Iris pigment epithelial cell (primary cell): ENCODE data around the gene MORF4L1.
"Not testable (repeated sequence)": the region's sequence is repeated elsewhere in the genome, so short reads cannot be mapped to it uniquely, and the experiment has no call there.

ENCODE experiments used
- DNase-seq: peaks from one replicate; pipeline ENCODE4 v3.0.0-alpha.2; 2011; ENCODE audit warnings: low read depth

MORF4L1 gene

GRCh38 chr15:78927077-78927790, 54.5 kb downstream of the MORF4L1 start:
- no peak for DNase-seq

GRCh38 chr15:78928176-78928575, 55.5 kb downstream of the MORF4L1 start:
- DNase-seq = not testable (repeated sequence)

GRCh38 chr15:78928616-78929093, 56.0 kb downstream of the MORF4L1 start:
- no peak for DNase-seq

- no peak for DNase-seq
Observed at GRCh38 chr15:78929536-78930264, 57.0 kb downstream of the MORF4L1 start.

GRCh38 chr15:78930577-78931388, 58.1 kb downstream of the MORF4L1 start:
- peak; percentile 95 for DNase-seq

GRCh38 chr15:78931439-78932257, 59.0 kb downstream of the MORF4L1 start:
- no peak for DNase-seq

GRCh38 chr15:78932258-78932808, 59.6 kb downstream of the MORF4L1 start:
- no peak for DNase-seq

GRCh38 chr15:78933187-78933822, 60.6 kb downstream of the MORF4L1 start:
- no peak for DNase-seq

GRCh38 chr15:78933823-78934654, 61.3 kb downstream of the MORF4L1 start:
- DNase-seq = no peak

GRCh38 chr15:78934655-78935023, 61.9 kb downstream of the MORF4L1 start:
- no peak for DNase-seq

GRCh38 chr15:78937132-78937739, 64.5 kb downstream of the MORF4L1 start:
- DNase-seq = no peak

GRCh38 chr15:78938658-78939488, 66.2 kb downstream of the MORF4L1 start:
- no peak for DNase-seq

- DNase-seq = no peak
Observed at GRCh38 chr15:78942741-78943140, 70.1 kb downstream of the MORF4L1 start.

GRCh38 chr15:78943692-78944091, 71.0 kb downstream of the MORF4L1 start:
- no peak for DNase-seq

GRCh38 chr15:78944202-78944625, 71.5 kb downstream of the MORF4L1 start:
- no peak for DNase-seq

GRCh38 chr15:78944669-78945407, 72.1 kb downstream of the MORF4L1 start, which contains the start of gene CTSH:
TSS of gene CTSH (minus strand) at chr15:78945046. CDS start at chr15:78944981, 65 bp downstream.
- peak; percentile 55 for DNase-seq

- DNase-seq = no peak
Observed at GRCh38 chr15:78946493-78946892, 73.8 kb downstream of the MORF4L1 start.

- DNase-seq = no peak
Observed at GRCh38 chr15:78947506-78947905, 74.8 kb downstream of the MORF4L1 start.
